Natural killer cell (primary cell): ENCODE measurements around the gene TAS2R60. TPM values are rescaled to one million over a fixed set of nuclear protein-coding genes. Genes with fewer than 3 reads are reported as not detected.
A peak's percentile ranks its signal among the peaks of the same experiment; 100 is the strongest.

Experiments used
- ATAC-seq, 3 donors: fragments of 150-1000 bp in 2 of 3; fragments of 200-7000 bp in 1 of 3; cut with Tn5 transposase; 1 replicate in 1 of 3; 2 replicates in 2 of 3; pipeline ENCODE4 v1.10.0; 2021; ENCODE audit warnings: mild to moderate bottlenecking in 2 of 3, moderate library complexity in 2 of 3
- DNase-seq, 2 donors: peaks; one replicate each; pipeline versions ENCODE4 v3.0.0 to v3.0.0-alpha.2; 2013 to 2021; ENCODE audit warnings: mixed read lengths in 1 of 2
- H3K27ac ChIP-seq: one replicate; pipeline ENCODE4 v1.5.1; 2013; ENCODE audit warnings: mild to moderate bottlenecking, low read length
- H3K27me3 ChIP-seq: one replicate; pipeline ENCODE4 v1.6.1; 2013; ENCODE audit warnings: low read length; ENCODE audit not compliant: control insufficient read depth, insufficient read depth
- H3K36me3 ChIP-seq: one replicate; pipeline ENCODE4 v1.6.1; 2013; ENCODE audit warnings: low read length; ENCODE audit not compliant: control insufficient read depth, insufficient read depth
- H3K4me1 ChIP-seq: one replicate; pipeline ENCODE4 v1.6.1; 2013; ENCODE audit warnings: low read length; ENCODE audit not compliant: control insufficient read depth, insufficient read depth
- H3K4me3 ChIP-seq: one replicate; pipeline ENCODE4 v1.5.1; 2013; ENCODE audit warnings: low read length
- H3K9me3 ChIP-seq: one replicate; pipeline ENCODE4 v1.6.1; 2013; ENCODE audit warnings: low read length; ENCODE audit not compliant: control insufficient read depth, insufficient read depth
- H3K27ac Mint-ChIP-seq, 2 donors: one replicate each; pipeline ENCODE4 v1.8.0; 2022; ENCODE audit warnings: mild to moderate bottlenecking in 2 of 2, mixed read lengths in 2 of 2, moderate library complexity in 1 of 2
- H3K27me3 Mint-ChIP-seq, 2 donors: one replicate each; pipeline ENCODE4 v1.8.0; 2022; ENCODE audit warnings: low read depth in 2 of 2, mixed read lengths in 2 of 2
- H3K36me3 Mint-ChIP-seq: one replicate; pipeline ENCODE4 v1.8.0; 2022; ENCODE audit warnings: mixed read lengths
- H3K4me1 Mint-ChIP-seq, 2 donors: one replicate each; pipeline ENCODE4 v1.8.0; 2022; ENCODE audit warnings: mixed read lengths in 2 of 2
- H3K4me3 Mint-ChIP-seq: one replicate; pipeline ENCODE4 v1.8.0; 2022; ENCODE audit warnings: mild to moderate bottlenecking, moderate library complexity, mixed read lengths
- H3K9me3 Mint-ChIP-seq, 2 donors: one replicate each; pipeline ENCODE4 v1.8.0; 2022; ENCODE audit warnings: mixed read lengths in 2 of 2
- WGBS: methylation state at CpG from one replicate; pipeline ENCODE4 v1.1.7; 2013; ENCODE audit warnings: missing lambda C conversion rate; ENCODE audit not compliant: insufficient coverage; 5-methylcytosine and 5-hydroxymethylcytosine counted together
- intact Hi-C: fragments of 100-400 bp; cut with micrococcal nuclease; formaldehyde crosslinking; loops from one replicate; pipeline ENCODE4 v1.14.2; 2022
- total RNA-seq, 4 donors: library from RNA; stranded (reverse); fragments of 120-200 nt in 1 of 4; gene quantifications; one replicate each; pipeline versions ENCODE4 v1.2.3 to v1.2.4, GENCODE V29; 2013 to 2022
- TF ChIP-seq, protein P1 (sequence below): fragments of 200-600 bp; IDR thresholded peaks from one replicate; pipeline ENCODE4 v1.8.0; 2022; ENCODE audit warnings: antibody characterized with exemption

TAS2R60 gene
- total RNA-seq, 3 donors from 2014 or later (not counting 1 experiment from before 2014, with no cell fraction given): 0.40 TPM; not detected in 2

DNA sequence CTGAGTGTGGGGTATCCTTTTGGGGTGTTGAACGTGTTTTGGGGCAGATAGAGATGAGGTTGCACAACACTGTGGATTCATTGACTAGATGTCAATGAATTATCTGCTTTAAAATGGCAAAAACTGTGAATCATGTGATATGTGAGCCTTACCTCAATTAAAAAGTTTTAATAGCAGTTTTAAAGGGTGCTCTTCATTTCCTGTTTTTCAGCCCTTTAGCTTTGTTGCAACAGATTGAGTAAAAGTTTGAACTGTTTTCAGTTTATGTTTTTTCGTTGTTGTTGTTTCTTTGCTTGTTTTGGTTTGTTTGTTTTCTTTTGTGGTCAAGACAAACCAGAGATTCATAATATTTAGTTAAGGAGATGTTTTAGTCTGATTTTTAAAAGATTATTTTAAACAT lies 43.8 kb downstream of the TAS2R60 start:
- no peak for DNase-seq
- Histone ChIP-seq H3K27me3 (no peaks in the 10 kb centered on the region), H3K36me3 (no peaks in the 10 kb centered on the region), H3K4me3 (no peak overlapping the region), H3K9me3 (no peaks in the 10 kb centered on the region), H3K27ac (no peak overlapping the region), H3K4me1 (no peaks in the 10 kb centered on the region)
- H3K4me1 Mint-ChIP-seq: no peaks in the 10 kb centered on the region
- H3K9me3 Mint-ChIP-seq: no peaks in the 10 kb centered on the region
- no peak overlapping the region for H3K4me3 Mint-ChIP-seq
- TF ChIP-seq, protein P1, sequence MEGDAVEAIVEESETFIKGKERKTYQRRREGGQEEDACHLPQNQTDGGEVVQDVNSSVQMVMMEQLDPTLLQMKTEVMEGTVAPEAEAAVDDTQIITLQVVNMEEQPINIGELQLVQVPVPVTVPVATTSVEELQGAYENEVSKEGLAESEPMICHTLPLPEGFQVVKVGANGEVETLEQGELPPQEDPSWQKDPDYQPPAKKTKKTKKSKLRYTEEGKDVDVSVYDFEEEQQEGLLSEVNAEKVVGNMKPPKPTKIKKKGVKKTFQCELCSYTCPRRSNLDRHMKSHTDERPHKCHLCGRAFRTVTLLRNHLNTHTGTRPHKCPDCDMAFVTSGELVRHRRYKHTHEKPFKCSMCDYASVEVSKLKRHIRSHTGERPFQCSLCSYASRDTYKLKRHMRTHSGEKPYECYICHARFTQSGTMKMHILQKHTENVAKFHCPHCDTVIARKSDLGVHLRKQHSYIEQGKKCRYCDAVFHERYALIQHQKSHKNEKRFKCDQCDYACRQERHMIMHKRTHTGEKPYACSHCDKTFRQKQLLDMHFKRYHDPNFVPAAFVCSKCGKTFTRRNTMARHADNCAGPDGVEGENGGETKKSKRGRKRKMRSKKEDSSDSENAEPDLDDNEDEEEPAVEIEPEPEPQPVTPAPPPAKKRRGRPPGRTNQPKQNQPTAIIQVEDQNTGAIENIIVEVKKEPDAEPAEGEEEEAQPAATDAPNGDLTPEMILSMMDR: no peak
- ATAC-seq: no peak
- intact Hi-C loops: no loop called here
- no peak overlapping the region for H3K27ac Mint-ChIP-seq
- no peaks in the 10 kb centered on the region for H3K36me3 Mint-ChIP-seq
- 68% methylated on average over 2 of the region's 2 CpGs for WGBS
- H3K27me3 Mint-ChIP-seq: peaks cover 0 to 3% of the 10 kb centered on the region in 2 donors

DNA sequence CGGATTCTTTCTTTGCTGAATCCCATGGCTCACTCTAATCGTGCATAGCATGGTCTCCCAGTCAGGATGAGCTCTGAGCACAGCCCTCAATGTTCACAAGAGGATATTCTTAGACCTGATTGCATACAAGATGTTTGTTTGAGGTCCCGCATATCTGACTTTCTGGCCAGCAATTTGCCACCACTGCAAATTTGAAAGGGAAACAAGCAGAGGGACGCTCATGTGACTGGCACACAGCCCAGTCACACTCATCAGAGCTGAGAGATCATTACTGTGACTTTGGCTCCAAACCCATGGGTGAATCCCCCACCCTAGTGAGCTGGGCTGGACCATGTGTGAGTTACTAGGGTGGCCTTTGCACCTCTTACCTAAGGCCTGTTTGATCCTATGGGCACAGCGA lies 44.3 kb downstream of the TAS2R60 start:
- TF ChIP-seq, protein P1: no peak
- Histone ChIP-seq H3K4me1 (no peaks in the 10 kb centered on the region), H3K27me3 (no peaks in the 10 kb centered on the region), H3K36me3 (no peaks in the 10 kb centered on the region), H3K27ac (no peak overlapping the region), H3K9me3 (no peaks in the 10 kb centered on the region), H3K4me3 (no peak overlapping the region)
- ATAC-seq (no peak), DNase-seq (no peak)
- no peaks in the 10 kb centered on the region for H3K4me1 Mint-ChIP-seq
- intact Hi-C loops: no loop called here
- H3K27ac Mint-ChIP-seq: no peak overlapping the region
- H3K27me3 Mint-ChIP-seq: peaks cover 0 to 3% of the 10 kb centered on the region in 2 donors
- H3K36me3 Mint-ChIP-seq: no peaks in the 10 kb centered on the region
- WGBS: 52% methylated on average over 5 of the region's 5 CpGs
- no peak overlapping the region for H3K4me3 Mint-ChIP-seq
- H3K9me3 Mint-ChIP-seq: no peaks in the 10 kb centered on the region

DNA sequence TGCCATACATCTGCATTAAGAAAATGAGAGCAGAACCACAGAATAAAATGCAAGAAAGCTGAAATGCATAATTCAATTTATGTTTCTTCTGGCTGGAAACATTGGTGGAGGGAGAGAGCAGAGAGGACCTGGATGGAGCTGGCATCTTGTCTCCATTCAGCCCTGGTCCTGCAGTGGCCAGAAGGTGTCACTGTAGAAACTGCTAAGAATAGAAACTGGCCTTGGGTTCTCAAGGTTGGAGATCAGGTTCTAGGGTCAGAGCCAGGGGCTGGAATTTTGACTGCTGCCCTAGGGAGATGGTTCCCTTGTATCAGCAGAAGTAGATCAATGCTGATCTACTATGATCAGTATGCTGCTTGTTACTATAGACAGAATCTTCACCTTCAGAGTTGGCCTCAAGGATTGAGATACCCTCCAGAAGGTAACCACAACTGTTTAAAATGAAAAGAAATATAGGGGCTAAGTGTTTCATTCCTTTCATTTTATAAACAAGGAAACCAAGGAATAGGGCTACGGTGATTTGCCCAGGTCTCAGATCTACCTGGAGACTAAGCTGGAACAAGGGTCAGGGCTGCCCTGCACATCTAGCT lies 47.6 kb downstream of the TAS2R60 start:
- H3K36me3 Mint-ChIP-seq: no peaks in the 10 kb centered on the region
- H3K9me3 ChIP-seq: no peaks in the 10 kb centered on the region
- H3K27me3 Mint-ChIP-seq: peaks cover 0 to 3% of the 10 kb centered on the region in 2 donors
- no peaks in the 10 kb centered on the region for H3K27me3 ChIP-seq
- ATAC-seq (peak in 1 of 3 donors; percentile 45), DNase-seq (peak in 1 of 2 donors; percentile 17)
- H3K4me3 ChIP-seq: no peak overlapping the region
- H3K4me1 ChIP-seq: no peaks in the 10 kb centered on the region
- H3K27ac ChIP-seq: no peak overlapping the region
- no peaks in the 10 kb centered on the region for H3K4me1 Mint-ChIP-seq
- WGBS: 100% methylated on average over 1 of the region's 1 CpG
- H3K36me3 ChIP-seq: no peaks in the 10 kb centered on the region
- TF ChIP-seq, protein P1: no peak
- intact Hi-C loops: no loop called here
- H3K9me3 Mint-ChIP-seq: no peaks in the 10 kb centered on the region
- H3K27ac Mint-ChIP-seq: no peak overlapping the region
- H3K4me3 Mint-ChIP-seq: no peak overlapping the region

DNA sequence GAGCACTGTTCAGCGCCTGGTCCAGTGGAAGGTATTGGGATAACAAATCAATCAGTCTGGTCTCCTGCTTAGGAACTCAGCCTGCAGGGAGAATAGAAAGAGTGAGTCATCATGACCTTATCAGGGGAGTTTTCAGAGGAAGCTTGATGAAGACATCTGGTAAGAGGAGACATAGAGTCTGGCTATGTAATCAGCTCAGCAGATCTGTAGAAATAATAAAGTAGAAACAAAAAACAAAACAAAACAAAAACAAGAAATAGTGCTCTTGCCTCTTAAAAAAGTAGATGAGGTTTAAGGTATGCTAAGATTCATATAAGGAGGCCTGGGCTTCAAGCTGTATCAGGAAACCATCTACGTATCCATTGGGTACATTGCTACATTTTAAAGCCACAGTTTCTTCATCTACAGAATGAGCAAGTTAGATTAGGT lies 48.8 kb downstream of the TAS2R60 start:
- no peaks in the 10 kb centered on the region for H3K4me1 ChIP-seq
- no peak for ATAC-seq
- Mint-ChIP-seq H3K27ac (no peak overlapping the region), H3K4me1 (no peaks in the 10 kb centered on the region), H3K4me3 (no peak overlapping the region), H3K9me3 (no peaks in the 10 kb centered on the region), H3K36me3 (no peaks in the 10 kb centered on the region), H3K27me3 (peaks cover 3 to 6% of the 10 kb centered on the region in 2 donors)
- no peaks in the 10 kb centered on the region for H3K9me3 ChIP-seq
- intact Hi-C loops: no loop called here
- no peak overlapping the region for H3K27ac ChIP-seq
- TF ChIP-seq, protein P1: no peak
- H3K27me3 ChIP-seq: no peaks in the 10 kb centered on the region
- DNase-seq: peak in 1 of 2 donors; percentile 9
- H3K4me3 ChIP-seq: no peak overlapping the region
- WGBS: 100% methylated on average over 1 of the region's 2 CpGs
- no peaks in the 10 kb centered on the region for H3K36me3 ChIP-seq
